Endothelial cell of umbilical vein (primary cell): ENCODE results near the gene GLYATL1.

Experiments
- POLR2A ChIP-seq: IDR thresholded peaks from 2 replicates; pipeline ENCODE4 v1.6.1; 2012; ENCODE audit warnings: low read depth, mild to moderate bottlenecking, control low read depth, low read length
- TF ChIP-seq, protein P1 (sequence below), 2 donors: IDR thresholded peaks; 1 replicate in 1 of 2; 2 replicates in 1 of 2; pipeline ENCODE4 v1.5.1; 2011; ENCODE audit warnings: low read length in 2 of 2, mild to moderate bottlenecking in 2 of 2, moderate library complexity in 2 of 2, control low read depth in 1 of 2, inconsistent platforms in 1 of 2, low read depth in 1 of 2; ENCODE audit not compliant: insufficient read depth in 1 of 2; ENCODE audit errors: extremely low read depth in 1 of 2

GRCh38 chr11:58921778-58922390, 17.4 kb upstream of the GLYATL1 start:
- TF ChIP-seq, protein P1, sequence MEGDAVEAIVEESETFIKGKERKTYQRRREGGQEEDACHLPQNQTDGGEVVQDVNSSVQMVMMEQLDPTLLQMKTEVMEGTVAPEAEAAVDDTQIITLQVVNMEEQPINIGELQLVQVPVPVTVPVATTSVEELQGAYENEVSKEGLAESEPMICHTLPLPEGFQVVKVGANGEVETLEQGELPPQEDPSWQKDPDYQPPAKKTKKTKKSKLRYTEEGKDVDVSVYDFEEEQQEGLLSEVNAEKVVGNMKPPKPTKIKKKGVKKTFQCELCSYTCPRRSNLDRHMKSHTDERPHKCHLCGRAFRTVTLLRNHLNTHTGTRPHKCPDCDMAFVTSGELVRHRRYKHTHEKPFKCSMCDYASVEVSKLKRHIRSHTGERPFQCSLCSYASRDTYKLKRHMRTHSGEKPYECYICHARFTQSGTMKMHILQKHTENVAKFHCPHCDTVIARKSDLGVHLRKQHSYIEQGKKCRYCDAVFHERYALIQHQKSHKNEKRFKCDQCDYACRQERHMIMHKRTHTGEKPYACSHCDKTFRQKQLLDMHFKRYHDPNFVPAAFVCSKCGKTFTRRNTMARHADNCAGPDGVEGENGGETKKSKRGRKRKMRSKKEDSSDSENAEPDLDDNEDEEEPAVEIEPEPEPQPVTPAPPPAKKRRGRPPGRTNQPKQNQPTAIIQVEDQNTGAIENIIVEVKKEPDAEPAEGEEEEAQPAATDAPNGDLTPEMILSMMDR (IDR thresholded peaks at IDR 0.05; ENCODE audit: extremely low read depth in 1 of 2, insufficient read depth in 1 of 2, low read depth in 1 of 2, low read length in 2 of 2) = no peak
- no peak for TF ChIP-seq POLR2A
